ENCODE data around the gene DSCAM. TPM values are rescaled to one million over a fixed set of nuclear protein-coding genes. Genes with fewer than 3 reads are reported as not detected.

Gene DSCAM
- polyA plus RNA-seq, 3 donors = not detected

GRCh38 chr21:40191616-40192015, 655.3 kb downstream of the DSCAM start:
- H3K4me1 Mint-ChIP-seq = no peaks in the 10 kb centered on the region
- no peaks in the 10 kb centered on the region for H3K4me1 ChIP-seq (ENCODE audit: control insufficient read depth in 1 of 2, insufficient read depth in 2 of 2, low read length in 2 of 2)
- intact Hi-C loops (cut with micrococcal nuclease) = no loop called here
- no peak overlapping the region for H2AFZ ChIP-seq (ENCODE audit: insufficient read depth, low read depth, low read length, poor library complexity, severe bottlenecking)
- no peak overlapping the region for H3K4me3 Mint-ChIP-seq
- H3K36me3 Mint-ChIP-seq = no peaks in the 10 kb centered on the region
- H3K27me3 ChIP-seq (ENCODE audit: control insufficient read depth in 2 of 2, insufficient read depth in 2 of 2, low read length in 2 of 2) = no peaks in the 10 kb centered on the region
- H3K9ac ChIP-seq (ENCODE audit: insufficient read depth, low read length, poor library complexity, severe bottlenecking) = no peak overlapping the region
- no peak overlapping the region for H3K27ac ChIP-seq (ENCODE audit: low read depth in 1 of 2, low read length in 2 of 2)
- peak overlapping the region in 1 of 7 donors; percentile 16 for H3K27ac Mint-ChIP-seq
- H3K4me3 ChIP-seq (replicated peaks in 1 of 3; ENCODE audit: low read depth in 2 of 3, low read length in 3 of 3) = no peak overlapping the region
- WGBS (ENCODE audit: insufficient coverage) = 68% methylated on average over 2 of the region's 3 CpGs
- H3K9me3 Mint-ChIP-seq = peaks cover 10 to 29% (median 12%) of the 10 kb centered on the region in 7 donors
- no peaks in the 10 kb centered on the region for H4K20me1 ChIP-seq (ENCODE audit: insufficient read depth, low read length)
- no peak for TF ChIP-seq CTCF (IDR thresholded peaks at IDR 0.05)
- H3K36me3 ChIP-seq (replicated peaks in 1 of 2; ENCODE audit: control insufficient read depth in 1 of 2, insufficient read depth in 2 of 2, low read length in 2 of 2) = no peaks in the 10 kb centered on the region
- no peak for DNase-seq
- no peak overlapping the region for H3K4me2 ChIP-seq (replicated peaks; ENCODE audit: extremely low read depth, low read length, poor library complexity, severe bottlenecking)
- peaks cover 12 to 30% of the 10 kb centered on the region in 2 donors for H3K9me3 ChIP-seq (replicated peaks in 1 of 2; ENCODE audit: control insufficient read depth in 1 of 2, insufficient read depth in 1 of 2, low read length in 2 of 2)
- no peaks in the 10 kb centered on the region for H3K27me3 Mint-ChIP-seq (ENCODE audit: low read depth in 3 of 3)
- H3K79me2 ChIP-seq (ENCODE audit: insufficient read depth, low read length) = no peaks in the 10 kb centered on the region

- no peaks in the 10 kb centered on the region for H3K36me3 Mint-ChIP-seq
- intact Hi-C loops (cut with micrococcal nuclease) = no loop called here
- 100% methylated on average over 1 of the region's 3 CpGs for WGBS (ENCODE audit: insufficient coverage)
- Histone ChIP-seq H3K27me3 (ENCODE audit: control insufficient read depth in 2 of 2, insufficient read depth in 2 of 2, low read length in 2 of 2) (no peaks in the 10 kb centered on the region), H3K9ac (ENCODE audit: insufficient read depth, low read length, poor library complexity, severe bottlenecking) (no peak overlapping the region), H3K9me3 (replicated peaks in 1 of 2; ENCODE audit: control insufficient read depth in 1 of 2, insufficient read depth in 1 of 2, low read length in 2 of 2) (peaks cover 11 to 34% of the 10 kb centered on the region in 2 donors), H3K27ac (ENCODE audit: low read depth in 1 of 2, low read length in 2 of 2) (no peak overlapping the region), H3K4me3 (replicated peaks in 1 of 3; ENCODE audit: low read depth in 2 of 3, low read length in 3 of 3) (no peak overlapping the region), H3K4me1 (ENCODE audit: control insufficient read depth in 1 of 2, insufficient read depth in 2 of 2, low read length in 2 of 2) (no peaks in the 10 kb centered on the region), H3K79me2 (ENCODE audit: insufficient read depth, low read length) (no peaks in the 10 kb centered on the region), H2AFZ (ENCODE audit: insufficient read depth, low read depth, low read length, poor library complexity, severe bottlenecking) (no peak overlapping the region), H3K36me3 (replicated peaks in 1 of 2; ENCODE audit: control insufficient read depth in 1 of 2, insufficient read depth in 2 of 2, low read length in 2 of 2) (no peaks in the 10 kb centered on the region), H4K20me1 (ENCODE audit: insufficient read depth, low read length) (no peaks in the 10 kb centered on the region), H3K4me2 (replicated peaks; ENCODE audit: extremely low read depth, low read length, poor library complexity, severe bottlenecking) (no peak overlapping the region)
- no peaks in the 10 kb centered on the region for H3K27me3 Mint-ChIP-seq (ENCODE audit: low read depth in 3 of 3)
- no peak overlapping the region for H3K4me3 Mint-ChIP-seq
- H3K4me1 Mint-ChIP-seq = no peaks in the 10 kb centered on the region
- peaks cover 9 to 27% (median 15%) of the 10 kb centered on the region in 7 donors for H3K9me3 Mint-ChIP-seq
- no peak for DNase-seq
- H3K27ac Mint-ChIP-seq = no peak overlapping the region
- TF ChIP-seq CTCF (IDR thresholded peaks at IDR 0.05) = no peak
Measured at GRCh38 chr21:40191196-40191595, 655.8 kb downstream of the DSCAM start.
